Central memory CD8-positive, alpha-beta T cell (primary cell): ENCODE measurements around the gene SHBG.

Source experiments
- ATAC-seq: fragments of 150-1000 bp; cut with Tn5 transposase; replicated peaks from 2 replicates; pipeline ENCODE4 v1.10.0; 2022; ENCODE audit warnings: mild to moderate bottlenecking, moderate FRiP score, moderate number of reproducible peaks; ENCODE audit not compliant: poor library complexity, severe bottlenecking; ENCODE audit errors: extremely low read depth
- DNase-seq, 2 donors: peaks; one replicate each; pipeline ENCODE4 v3.0.0; 2021; ENCODE audit warnings: low spot score in 2 of 2
- H3K27ac Mint-ChIP-seq: one replicate; pipeline ENCODE4 v1.8.0; 2022; ENCODE audit warnings: low read depth, mild to moderate bottlenecking, moderate library complexity, mixed read lengths
- H3K27me3 Mint-ChIP-seq: one replicate; pipeline ENCODE4 v1.8.0; 2022; ENCODE audit warnings: mixed read lengths
- H3K36me3 Mint-ChIP-seq: one replicate; pipeline ENCODE4 v1.8.0; 2022; ENCODE audit warnings: mild to moderate bottlenecking, moderate library complexity, mixed read lengths; ENCODE audit not compliant: insufficient read depth
- H3K4me1 Mint-ChIP-seq: one replicate; pipeline ENCODE4 v1.8.0; 2022; ENCODE audit warnings: mixed read lengths
- H3K4me3 Mint-ChIP-seq: one replicate; pipeline ENCODE4 v1.8.0; 2022; ENCODE audit warnings: mild to moderate bottlenecking, moderate library complexity, mixed read lengths
- H3K9me3 Mint-ChIP-seq: one replicate; pipeline ENCODE4 v1.8.0; 2022; ENCODE audit warnings: mixed read lengths

The SHBG gene

DNA sequence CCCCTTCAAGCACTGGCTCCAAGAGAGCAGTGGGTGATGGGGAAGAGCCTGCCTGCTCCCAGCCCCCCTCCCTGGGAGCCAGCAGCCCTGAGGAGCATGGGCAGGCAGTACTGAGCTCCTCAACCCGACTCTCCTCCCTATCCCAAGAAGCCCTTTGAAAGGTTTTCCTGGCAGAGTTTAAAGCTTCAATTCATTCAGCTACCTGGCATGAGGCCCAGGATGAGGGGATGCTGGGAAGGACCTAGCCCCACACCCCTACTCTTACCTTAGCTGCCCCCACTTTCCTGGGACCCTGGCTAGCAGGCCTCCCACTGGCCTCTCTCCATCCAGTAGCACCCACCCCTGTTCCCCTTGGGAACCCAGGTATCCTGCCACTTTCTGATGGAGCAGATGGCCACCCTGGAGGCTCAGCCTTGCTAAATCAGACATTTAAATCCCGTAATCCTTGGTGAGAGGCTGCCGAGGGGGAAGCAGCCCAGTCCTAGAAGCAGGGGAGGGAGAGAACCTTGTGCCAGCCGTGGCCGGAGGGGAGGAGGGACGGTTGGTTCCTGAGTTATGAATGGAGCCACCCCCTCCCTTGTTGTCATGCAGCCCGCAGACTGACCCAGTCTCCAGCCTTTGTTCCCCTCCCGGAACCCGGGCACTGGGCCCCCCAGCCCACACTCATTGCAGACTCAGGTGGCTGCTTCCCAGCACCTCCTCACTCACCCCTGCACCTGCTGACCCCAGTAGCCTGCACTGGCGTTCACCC is 37.9 kb downstream of the SHBG start:
- no peaks in the 10 kb centered on the region for H3K9me3 Mint-ChIP-seq
- no peak overlapping the region for H3K4me3 Mint-ChIP-seq
- peaks cover 43% of the 10 kb centered on the region for H3K36me3 Mint-ChIP-seq
- ATAC-seq (no peak), DNase-seq (no peak)
- no peaks in the 10 kb centered on the region for H3K4me1 Mint-ChIP-seq
- H3K27me3 Mint-ChIP-seq, result no peaks in the 10 kb centered on the region
- no peak overlapping the region for H3K27ac Mint-ChIP-seq

DNA sequence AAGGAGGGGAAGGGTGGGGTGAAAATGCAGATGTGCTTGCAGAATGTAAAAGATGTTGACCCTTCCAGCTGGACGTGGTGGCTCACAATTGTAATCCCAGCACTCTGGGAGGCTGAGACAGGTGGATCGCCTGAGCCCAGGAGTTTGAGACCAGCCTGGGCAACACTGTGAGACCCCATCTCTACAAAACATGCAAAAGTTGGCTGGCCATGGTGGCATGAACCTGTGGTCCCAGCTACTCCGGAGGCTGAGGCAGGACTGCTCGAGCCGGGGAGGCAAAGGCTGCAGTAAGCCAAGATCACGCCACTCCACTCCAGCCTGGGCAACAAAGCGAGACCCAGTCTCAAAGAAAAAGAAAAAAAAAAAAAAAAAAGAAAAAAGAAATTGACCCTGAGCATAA is 38.5 kb downstream of the SHBG start:
- Mint-ChIP-seq H3K4me1 (no peaks in the 10 kb centered on the region), H3K4me3 (no peak overlapping the region), H3K9me3 (peaks cover 2% of the 10 kb centered on the region), H3K27me3 (no peaks in the 10 kb centered on the region), H3K36me3 (peaks cover 49% of the 10 kb centered on the region), H3K27ac (no peak overlapping the region)
- DNase-seq (no peak), ATAC-seq (no peak)

DNA sequence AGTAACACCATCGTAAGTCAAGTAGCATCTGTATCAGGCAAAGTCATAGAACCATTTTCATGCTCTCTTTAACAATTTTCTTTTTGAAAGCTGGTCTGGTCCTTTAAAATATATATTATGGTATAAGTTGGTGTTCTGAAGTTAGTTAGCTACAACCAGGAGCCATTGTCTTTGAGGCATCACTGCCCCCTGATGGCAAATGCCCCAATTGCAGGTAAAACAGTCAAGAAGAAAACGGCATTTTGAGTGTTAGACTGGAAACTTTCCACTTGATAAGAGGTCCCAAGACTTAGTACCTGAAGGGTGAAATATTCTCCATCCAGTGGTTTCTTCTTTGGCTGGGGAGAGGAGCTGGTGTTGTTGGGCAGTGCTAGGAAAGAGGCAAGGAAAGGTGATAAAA is 43.3 kb downstream of the SHBG start:
- DNase-seq, result no peak
- H3K4me1 Mint-ChIP-seq, result peaks cover 8% of the 10 kb centered on the region
- no peak overlapping the region for H3K4me3 Mint-ChIP-seq
- peaks cover 49% of the 10 kb centered on the region for H3K36me3 Mint-ChIP-seq
- no peak for ATAC-seq
- peaks cover 8% of the 10 kb centered on the region for H3K9me3 Mint-ChIP-seq
- H3K27ac Mint-ChIP-seq, result no peak overlapping the region
- H3K27me3 Mint-ChIP-seq, result no peaks in the 10 kb centered on the region

DNA sequence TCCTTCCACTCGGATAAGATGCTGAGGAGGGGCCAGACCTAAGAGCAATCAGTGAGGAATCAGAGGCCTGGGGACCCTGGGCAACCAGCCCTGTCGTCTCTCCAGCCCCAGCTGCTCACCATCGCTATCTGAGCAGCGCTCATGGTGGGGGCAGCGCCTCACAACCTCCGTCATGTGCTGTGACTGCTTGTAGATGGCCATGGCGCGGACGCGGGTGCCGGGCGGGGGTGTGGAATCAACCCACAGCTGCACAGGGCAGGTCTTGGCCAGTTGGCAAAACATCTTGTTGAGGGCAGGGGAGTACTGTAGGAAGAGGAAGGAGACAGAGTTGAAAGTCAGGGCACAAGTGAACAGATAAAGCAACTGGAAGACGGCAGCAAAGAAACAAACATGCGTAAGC is 45.0 kb downstream of the SHBG start:
- H3K4me3 Mint-ChIP-seq, result no peak overlapping the region
- ATAC-seq (no peak), DNase-seq (no peak)
- no peak overlapping the region for H3K27ac Mint-ChIP-seq
- H3K27me3 Mint-ChIP-seq, result no peaks in the 10 kb centered on the region
- H3K36me3 Mint-ChIP-seq, result peaks cover 47% of the 10 kb centered on the region
- H3K9me3 Mint-ChIP-seq, result peaks cover 8% of the 10 kb centered on the region
- H3K4me1 Mint-ChIP-seq, result peaks cover 8% of the 10 kb centered on the region

DNA sequence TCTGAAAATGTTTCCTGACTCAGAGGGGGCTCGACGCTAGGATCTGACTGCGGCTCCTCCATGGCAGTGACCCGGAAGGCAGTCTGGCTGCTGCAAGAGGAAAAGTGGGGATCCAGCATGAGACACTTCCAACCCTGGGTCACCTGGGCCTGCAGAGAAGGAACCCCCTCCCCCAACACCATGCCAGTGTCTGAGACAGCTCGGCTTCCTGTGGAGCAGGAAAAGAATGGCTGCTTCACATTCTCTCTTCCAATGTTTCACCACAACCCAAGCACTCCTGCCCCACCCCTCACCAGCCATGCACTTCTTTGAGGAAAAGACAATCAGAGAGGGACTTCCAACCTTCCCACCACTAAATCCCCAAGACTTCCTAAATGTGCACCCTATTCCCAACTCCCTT is 46.6 kb downstream of the SHBG start:
- no peak overlapping the region for H3K4me3 Mint-ChIP-seq
- H3K36me3 Mint-ChIP-seq, result peaks cover 40% of the 10 kb centered on the region
- DNase-seq (no peak), ATAC-seq (no peak)
- H3K27ac Mint-ChIP-seq, result no peak overlapping the region
- no peaks in the 10 kb centered on the region for H3K27me3 Mint-ChIP-seq
- peaks cover 8% of the 10 kb centered on the region for H3K4me1 Mint-ChIP-seq
- H3K9me3 Mint-ChIP-seq, result peaks cover 8% of the 10 kb centered on the region

DNA sequence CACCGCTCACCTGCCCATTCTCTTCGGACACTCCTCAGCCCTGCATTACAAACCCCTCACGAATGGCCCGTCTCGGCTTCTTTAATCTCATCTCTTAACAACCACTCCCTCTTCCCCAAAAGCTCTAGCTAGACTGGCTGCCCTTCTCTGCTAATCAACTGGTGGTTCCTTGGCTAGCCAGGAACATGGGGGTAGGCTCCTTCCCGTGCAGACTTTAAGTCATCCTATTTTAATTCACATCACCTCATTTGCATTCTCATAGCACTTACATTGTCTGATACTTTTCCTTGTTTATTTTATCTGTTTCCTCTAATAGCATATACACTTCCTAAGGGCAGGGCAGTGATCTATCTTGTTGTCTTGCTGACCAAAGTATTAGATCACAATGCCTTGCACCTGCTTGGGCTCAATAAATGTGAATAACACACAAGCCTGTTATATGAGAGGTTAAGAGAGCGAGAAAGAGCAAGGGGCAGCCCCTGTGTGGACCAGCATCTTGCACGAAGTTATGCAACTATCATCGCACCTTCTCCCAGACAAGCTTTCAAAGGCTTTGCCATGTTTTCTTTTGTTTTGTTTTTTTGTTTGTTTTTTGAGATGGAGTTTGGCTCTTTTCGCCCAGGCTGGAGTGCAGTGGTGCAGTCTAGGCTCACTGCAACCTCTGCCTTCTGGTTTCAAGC is 47.6 kb downstream of the SHBG start:
- Mint-ChIP-seq H3K4me3 (no peak overlapping the region), H3K27me3 (no peaks in the 10 kb centered on the region), H3K27ac (no peak overlapping the region), H3K36me3 (peaks cover 34% of the 10 kb centered on the region), H3K4me1 (peaks cover 10% of the 10 kb centered on the region), H3K9me3 (peaks cover 8% of the 10 kb centered on the region)
- ATAC-seq (no peak), DNase-seq (no peak)
